Measurements from ENCODE around the gene PDE4DIP. TPM values are rescaled to one million over a fixed set of nuclear protein-coding genes. Genes with fewer than 3 reads are reported as not detected.
A peak's percentile ranks its signal among the peaks of the same experiment; 100 is the strongest.
"Not testable (repeated sequence)": the region's sequence is repeated elsewhere in the genome, so short reads cannot be mapped to it uniquely, and the experiment has no call there.

Gene PDE4DIP
- total RNA-seq, 1 donor from 2014 or later = 1,574 TPM

DNA sequence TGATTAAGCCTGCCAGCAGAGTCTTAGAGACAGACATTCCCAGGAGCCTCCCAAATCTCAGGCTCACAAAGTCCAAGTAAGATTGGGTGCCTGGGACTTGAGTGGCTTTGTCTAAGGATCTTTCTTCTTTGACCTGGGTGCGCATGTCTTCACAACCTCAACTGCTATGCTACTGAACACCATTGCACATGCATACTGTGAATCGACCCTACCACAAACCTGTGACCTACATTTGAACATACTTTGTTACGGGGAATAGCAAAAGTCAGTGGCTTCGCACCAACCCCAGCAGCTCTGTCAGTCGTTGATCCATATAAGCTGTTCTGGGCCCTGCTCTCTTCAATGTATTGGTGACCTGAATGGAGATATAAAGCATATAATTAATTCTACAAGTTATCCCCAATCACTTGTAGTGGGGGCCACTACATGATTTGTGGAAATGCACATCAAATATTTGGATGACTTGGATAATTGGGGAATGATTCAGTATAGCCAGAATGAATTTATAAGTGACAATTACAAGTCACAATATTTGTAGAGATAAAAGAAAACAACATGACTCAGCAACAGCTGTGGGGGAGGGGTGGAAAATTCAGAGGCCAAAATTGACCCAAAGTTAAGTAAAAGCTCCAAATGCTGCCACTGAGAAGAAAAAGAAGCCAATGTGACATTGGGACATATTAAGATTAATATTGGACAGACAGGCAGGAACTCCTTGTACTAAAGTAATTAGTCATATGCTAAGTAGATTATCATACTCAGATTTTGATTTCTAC, 152.4 kb downstream of the PDE4DIP start:
- DNase-seq; intact Hi-C loops (cut with DNase I): not testable (repeated sequence)
- ATAC-seq (ENCODE audit: poor library complexity) = peak; percentile 5

DNA sequence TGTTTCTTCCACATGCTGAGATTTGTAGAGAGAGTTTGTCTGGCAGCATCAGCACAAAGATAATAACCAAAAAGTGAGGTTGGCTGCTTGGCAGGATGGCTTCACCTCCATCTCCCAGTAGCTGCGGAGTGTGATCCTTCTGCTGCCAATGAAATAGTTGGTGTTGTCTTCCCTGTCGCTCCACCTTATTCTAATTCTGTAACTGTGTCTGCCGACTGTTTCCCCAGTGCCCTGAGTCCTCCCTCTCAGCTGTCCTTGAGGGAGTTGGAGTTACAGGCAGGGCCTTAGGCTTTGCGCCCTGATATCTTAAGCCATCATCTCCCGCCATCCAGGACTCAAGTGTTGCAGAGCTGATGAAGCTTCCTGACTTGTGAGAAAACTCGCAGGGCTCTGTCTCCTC, 153.2 kb downstream of the PDE4DIP start:
- peak; percentile 75 for ATAC-seq (ENCODE audit: poor library complexity)
- intact Hi-C loops (cut with DNase I); DNase-seq: not testable (repeated sequence)

DNA sequence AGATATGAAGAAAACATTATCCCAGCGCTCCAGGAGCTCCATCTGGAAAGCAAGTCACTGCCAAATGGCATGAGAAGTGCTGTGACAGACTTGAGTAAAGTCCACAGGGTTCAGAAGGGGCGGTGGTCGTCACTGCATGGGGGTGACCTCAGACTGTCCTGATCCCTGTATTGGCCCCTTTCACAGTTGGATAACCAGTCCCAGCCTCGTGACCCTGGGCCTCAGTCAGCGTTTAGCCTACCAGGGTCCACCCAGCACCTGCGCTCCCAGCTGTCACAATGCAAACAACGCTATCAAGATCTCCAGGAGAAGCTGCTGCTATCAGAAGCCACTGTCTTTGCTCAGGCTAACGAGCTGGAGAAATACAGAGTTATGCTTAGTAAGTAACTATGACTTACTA, 158.4 kb downstream of the PDE4DIP start:
- intact Hi-C loops (cut with DNase I); ATAC-seq (ENCODE audit: poor library complexity); DNase-seq: not testable (repeated sequence)

DNA sequence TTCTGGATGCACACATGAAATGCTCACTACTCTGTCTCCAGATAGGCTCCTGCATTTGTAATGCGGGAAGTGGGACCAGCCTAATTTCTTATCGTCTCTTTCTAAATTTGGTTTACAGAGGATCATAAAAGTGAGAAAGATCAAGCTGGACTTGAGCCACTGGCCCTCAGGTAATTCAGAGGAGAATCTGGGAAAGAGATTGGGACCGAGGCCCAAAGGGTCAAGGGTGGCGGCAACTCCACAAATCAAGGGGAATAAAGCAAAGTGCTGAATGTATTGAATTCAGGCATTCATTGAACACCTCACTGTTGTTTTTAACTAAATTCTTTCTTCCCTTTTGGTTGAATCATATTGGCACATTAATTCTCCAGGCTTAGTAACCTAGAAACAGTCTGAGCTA, 164.1 kb downstream of the PDE4DIP start:
- DNase-seq; ATAC-seq (ENCODE audit: poor library complexity); intact Hi-C loops (cut with DNase I): not testable (repeated sequence)

DNA sequence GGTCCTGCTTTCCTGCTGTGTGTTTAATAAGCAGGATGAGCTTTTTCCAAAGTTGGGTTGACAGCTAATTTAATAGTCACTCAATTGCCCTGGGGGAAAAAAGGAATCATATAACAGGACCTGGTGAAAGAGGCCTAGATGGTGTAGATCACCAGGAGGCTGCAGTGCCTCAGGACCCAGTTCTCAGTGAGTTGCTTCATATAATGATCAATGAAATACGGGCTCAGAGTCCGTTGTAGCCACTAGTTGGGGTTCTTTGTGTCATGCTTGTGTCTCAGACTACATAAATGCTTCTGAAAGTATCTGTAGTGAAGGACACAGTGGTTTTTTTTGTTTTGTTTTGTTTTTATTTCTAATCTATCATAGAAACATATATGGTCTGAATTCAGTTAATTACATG, 164.5 kb downstream of the PDE4DIP start:
- DNase-seq; ATAC-seq (ENCODE audit: poor library complexity); intact Hi-C loops (cut with DNase I): not testable (repeated sequence)

DNA sequence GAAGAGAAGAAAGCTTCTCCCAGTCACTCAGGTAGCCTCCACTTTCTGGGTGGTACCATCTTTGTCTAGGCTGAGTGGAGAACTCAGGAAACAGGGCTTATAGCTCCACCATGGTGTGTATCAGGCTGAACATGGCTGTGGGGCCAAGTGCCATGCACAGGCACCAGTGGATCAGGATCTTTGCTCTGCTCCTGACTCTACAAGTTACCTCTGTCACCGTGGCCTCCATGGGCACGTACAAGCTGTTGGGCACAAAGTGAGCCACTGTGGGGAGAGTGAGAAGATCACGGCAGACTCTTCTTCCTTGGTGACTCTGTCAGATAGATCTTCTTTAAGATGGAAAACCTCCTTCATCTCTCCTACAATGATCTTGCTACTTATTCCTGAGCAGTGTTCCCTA, 165.5 kb downstream of the PDE4DIP start:
- intact Hi-C loops (cut with DNase I); ATAC-seq (ENCODE audit: poor library complexity); DNase-seq: not testable (repeated sequence)

DNA sequence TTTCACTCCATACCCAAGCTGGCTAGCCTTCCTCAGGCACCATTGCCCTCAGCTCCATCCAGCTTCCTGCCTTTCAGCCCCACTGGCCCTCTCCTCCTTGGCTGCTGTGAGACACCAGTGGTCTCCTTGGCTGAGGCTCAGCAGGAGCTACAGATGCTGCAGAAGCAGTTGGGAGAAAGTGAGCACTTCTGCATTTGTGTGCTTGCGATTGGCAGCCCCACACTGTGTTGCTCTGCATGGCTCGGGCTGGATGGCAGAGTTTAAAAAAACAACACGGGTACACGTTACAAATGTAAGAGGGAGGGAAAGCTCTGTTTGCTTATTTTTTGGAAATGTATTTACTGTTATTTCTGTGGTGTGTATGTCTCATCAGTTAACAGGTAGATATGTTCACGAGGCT, 168.4 kb downstream of the PDE4DIP start:
- intact Hi-C loops (cut with DNase I); ATAC-seq (ENCODE audit: poor library complexity); DNase-seq: not testable (repeated sequence)

DNA sequence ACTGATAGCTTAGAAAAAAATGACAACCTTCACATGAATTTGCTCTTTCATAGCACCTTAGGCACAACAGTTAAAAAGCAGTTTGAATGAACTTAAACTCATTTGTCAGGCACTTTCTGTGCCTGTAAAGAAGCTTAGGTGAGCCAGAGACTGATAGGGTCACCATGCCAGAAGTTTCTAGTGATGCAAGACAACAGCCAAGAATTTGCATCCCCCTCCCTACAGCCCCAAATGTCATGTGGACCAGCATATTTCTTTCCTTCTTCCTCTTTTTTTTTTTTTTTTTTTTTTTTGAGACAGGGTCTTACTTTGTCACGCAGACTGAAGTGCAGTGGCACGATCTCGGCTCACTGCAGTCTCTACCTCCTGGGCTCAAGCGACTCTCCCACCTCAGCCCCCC, 169.3 kb downstream of the PDE4DIP start:
- intact Hi-C loops (cut with DNase I) = not testable (repeated sequence)

DNA sequence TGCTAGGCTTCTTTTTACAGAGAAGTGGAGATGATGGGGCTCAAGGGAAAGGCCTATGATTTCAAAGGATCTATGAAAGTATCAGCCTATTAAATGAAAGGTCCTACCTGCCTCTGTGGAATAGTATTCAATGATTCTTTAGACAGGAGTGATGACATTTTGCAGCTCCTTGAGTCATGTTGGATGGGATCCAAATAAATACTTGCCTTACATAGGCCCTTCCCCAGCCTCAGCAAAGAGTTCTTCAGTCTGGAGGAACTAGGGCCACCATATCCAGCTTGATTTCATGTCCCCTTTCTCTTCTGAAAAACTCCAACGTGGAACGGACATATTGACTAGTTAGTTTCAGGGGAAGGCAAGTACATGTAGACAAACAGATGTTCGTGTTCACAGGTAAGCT, 171.3 kb downstream of the PDE4DIP start:
- intact Hi-C loops (cut with DNase I); DNase-seq; ATAC-seq (ENCODE audit: poor library complexity): not testable (repeated sequence)

More for the DNA sequence above, 169.3 kb downstream of the PDE4DIP start:
- DNase-seq; ATAC-seq (ENCODE audit: poor library complexity): not testable (repeated sequence)

DNA sequence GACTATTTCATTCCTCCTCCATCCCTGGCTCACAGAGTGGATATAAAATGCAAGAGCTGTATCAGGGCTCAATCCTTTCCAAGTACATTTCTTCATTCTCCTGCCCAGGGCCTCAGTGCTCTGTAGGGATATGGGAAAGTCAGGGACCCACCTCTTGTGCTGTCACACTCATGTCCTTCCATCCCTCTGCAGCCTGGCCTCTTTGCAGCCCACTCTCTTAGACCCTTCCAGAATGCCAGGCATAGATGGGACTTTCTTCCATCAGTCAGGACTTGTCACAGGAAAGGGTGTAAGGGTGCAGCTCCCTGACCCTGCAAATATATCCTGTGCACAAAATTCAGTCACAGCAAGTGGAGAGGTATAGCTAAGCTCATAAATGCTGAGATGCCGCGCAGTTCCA, 172.4 kb downstream of the PDE4DIP start:
- ATAC-seq (ENCODE audit: poor library complexity); DNase-seq; intact Hi-C loops (cut with DNase I): not testable (repeated sequence)

DNA sequence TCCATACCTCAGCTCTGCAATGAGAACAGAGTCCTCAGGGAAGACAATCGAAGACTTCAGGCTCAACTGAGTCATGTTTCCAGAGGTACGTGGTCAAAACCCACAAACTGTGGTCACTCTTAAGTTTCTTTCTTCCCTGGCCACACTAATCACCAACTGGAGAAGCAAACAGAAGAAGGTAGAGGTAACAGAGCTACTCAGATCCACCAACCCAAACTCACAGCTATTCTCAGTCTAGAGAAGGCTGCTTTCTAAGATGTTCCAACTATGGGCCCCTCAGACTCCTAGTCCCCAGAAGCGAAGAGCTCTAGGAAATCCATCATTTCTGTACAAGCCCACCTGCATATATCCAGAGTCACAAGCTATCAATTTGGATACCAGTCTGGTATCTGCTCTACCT, 174.3 kb downstream of the PDE4DIP start:
- DNase-seq; ATAC-seq (ENCODE audit: poor library complexity); intact Hi-C loops (cut with DNase I): not testable (repeated sequence)

DNA sequence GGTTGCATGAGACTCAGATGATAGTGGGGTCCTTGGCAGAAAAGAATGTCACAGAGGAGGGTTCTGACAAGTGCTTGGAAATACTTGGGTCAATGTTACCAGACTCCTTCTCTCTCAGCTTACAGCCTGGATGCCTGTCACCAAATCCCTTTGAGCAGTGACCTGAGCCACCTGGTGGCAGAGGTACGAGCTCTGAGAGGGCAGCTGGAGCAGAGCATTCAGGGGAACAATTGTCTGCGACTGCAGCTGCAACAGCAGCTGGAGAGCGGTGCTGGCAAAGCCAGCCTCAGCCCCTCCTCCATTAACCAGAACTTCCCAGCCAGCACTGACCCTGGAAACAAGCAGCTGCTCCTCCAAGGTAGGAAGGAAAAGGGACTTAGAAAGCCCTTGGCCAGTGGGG, 180.1 kb downstream of the PDE4DIP start:
- DNase-seq; intact Hi-C loops (cut with DNase I); ATAC-seq (ENCODE audit: poor library complexity): not testable (repeated sequence)

DNA sequence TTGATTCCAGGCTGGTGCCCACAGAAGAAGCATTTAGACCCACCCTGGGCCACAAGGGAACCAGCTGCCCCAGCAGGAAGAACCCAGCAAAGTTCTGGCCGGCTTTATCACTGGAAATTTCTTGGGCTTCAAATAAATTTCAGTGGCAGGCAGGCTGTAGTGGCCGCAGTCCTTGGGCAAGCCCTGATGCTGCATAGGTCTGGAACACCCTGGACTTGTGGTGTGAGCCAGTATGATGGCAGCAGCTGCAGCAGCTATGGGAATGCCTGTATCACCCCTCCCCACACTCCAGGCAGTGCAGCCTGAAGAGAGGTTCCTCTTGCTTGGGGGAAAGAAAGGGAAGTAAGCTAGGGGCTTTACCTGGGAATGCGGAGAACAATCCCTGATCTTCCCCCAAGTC, 189.7 kb downstream of the PDE4DIP start:
- intact Hi-C loops (cut with DNase I); DNase-seq: not testable (repeated sequence)
- ATAC-seq (ENCODE audit: poor library complexity) = peak; percentile 25

DNA sequence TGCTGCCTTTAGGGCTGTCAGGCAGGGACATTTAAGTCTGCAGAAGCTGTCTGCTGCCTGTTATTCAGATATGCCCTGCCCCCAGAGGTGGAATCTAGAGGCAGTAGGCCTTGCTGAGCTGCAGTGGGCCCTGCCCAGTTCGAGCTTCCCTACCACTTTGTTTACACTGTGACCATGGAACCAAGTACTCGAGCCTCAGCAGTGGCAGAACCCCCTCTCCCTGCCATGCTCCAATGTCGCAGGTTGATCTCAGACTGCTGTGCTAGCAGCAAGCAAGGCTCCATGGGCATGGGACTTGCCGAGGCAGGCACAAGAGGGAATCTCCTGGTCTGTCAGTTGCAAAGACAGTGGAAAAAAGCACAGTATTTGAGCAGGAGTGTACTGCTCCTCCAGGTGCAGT, 198.8 kb downstream of the PDE4DIP start:
- intact Hi-C loops (cut with DNase I); ATAC-seq (ENCODE audit: poor library complexity); DNase-seq: not testable (repeated sequence)

DNA sequence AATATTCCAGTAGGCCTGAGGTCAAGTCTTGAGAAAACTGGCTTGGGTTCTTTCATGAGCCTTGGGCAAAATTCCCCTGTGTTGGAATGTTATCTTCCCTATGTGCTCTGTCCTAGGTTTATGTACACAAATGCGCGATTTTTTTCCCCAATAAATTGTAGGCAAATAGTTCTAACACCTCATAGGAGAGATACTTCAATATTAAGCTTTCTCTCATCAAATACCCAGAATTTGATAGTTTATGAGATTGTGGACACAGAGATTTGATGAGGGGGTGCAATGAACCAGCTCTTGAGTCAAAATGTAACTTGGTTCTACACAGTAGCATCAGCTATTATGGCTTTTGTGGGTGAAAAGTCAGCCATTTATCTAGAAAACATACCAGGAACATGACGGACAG, 220.4 kb downstream of the PDE4DIP start:
- intact Hi-C loops (cut with DNase I); DNase-seq; ATAC-seq (ENCODE audit: poor library complexity): not testable (repeated sequence)

DNA sequence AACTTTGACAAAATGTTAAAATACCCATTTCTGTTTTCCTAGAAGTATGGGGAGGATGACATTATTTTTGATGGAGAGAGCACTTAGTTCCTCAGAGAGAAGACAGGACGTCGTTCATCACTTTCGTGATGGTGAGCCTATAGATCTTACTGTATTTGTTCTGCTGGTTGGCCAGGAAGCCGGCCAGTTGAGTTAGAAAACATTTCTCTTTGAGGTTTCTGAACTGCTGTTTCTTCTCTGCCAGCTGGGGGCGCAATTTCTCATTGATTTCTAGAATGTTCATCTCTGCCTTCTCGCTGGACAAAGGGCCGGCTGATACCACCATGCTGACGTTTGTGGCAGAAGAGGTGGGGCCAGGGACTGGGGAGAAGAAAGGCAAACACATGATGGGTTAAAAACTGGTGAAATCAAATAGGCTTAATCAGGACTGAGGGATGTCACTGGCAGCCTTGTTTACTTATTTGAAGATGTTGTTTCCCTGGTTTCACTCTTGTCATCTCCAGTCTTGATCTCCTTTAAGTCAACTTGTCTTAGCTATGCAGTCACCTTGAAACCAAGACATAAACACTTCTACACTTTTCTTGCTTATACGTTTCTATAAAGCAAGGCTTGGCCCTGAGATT, 231.4 kb downstream of the PDE4DIP start:
- not testable (repeated sequence) for ATAC-seq (ENCODE audit: poor library complexity)

More for the DNA sequence above, 231.4 kb downstream of the PDE4DIP start:
- DNase-seq; intact Hi-C loops (cut with DNase I): not testable (repeated sequence)
